ENCODE data around the gene HOXA4. TPM values are rescaled to one million over a fixed set of nuclear protein-coding genes. Genes with fewer than 3 reads are reported as not detected.

HOXA4 gene
- total RNA-seq, 1 donor from 2014 or later, result not detected

- peak; percentile 54 for DNase-seq (ENCODE audit: low spot score)
- H3K79me2 ChIP-seq (ENCODE audit: low read depth), result no peaks in the 10 kb centered on the region
- H3K4me3 Mint-ChIP-seq, result peak overlapping the region; percentile 67
- TF ChIP-seq CTCF (IDR thresholded peaks at IDR 0.05) (no peak), EZH2phosphoT487 (IDR thresholded peaks at IDR 0.05) (peak; percentile 69), EZH2 (IDR thresholded peaks at IDR 0.05) (peak; percentile 87)
- H3K4me1 ChIP-seq, result peaks cover 11% of the 10 kb centered on the region
- H2AFZ ChIP-seq (replicated peaks), result no peak overlapping the region
- H3K4me1 Mint-ChIP-seq, result peaks cover 3% of the 10 kb centered on the region
- H3K4me2 ChIP-seq, result peak overlapping the region; percentile 11
- H3K36me3 Mint-ChIP-seq, result no peaks in the 10 kb centered on the region
- peaks cover 4% of the 10 kb centered on the region for H3K9me3 Mint-ChIP-seq
- peak overlapping the region; percentile 3 for H3K4me3 ChIP-seq
- peaks cover 99% of the 10 kb centered on the region for H3K27me3 Mint-ChIP-seq (ENCODE audit: insufficient read depth, low read depth)
- no peaks in the 10 kb centered on the region for H3K36me3 ChIP-seq
- no peaks in the 10 kb centered on the region for H3K9me3 ChIP-seq (ENCODE audit: low read depth)
- peaks cover 100% of the 10 kb centered on the region for H4K20me1 ChIP-seq (ENCODE audit: low read depth)
- H3F3A ChIP-seq (ENCODE audit: low read depth), result peaks cover 32% of the 10 kb centered on the region
- no peak overlapping the region for H3K9ac ChIP-seq
- H3K27ac ChIP-seq, result no peak overlapping the region
- H3K27ac Mint-ChIP-seq, result no peak overlapping the region
- peaks cover 100% of the 10 kb centered on the region for H3K27me3 ChIP-seq
Observed at GRCh38 chr7:27101171-27101956, 29.2 kb downstream of the HOXA4 start.

GRCh38 chr7:27100694-27101170 is 29.8 kb downstream of the HOXA4 start:
- H3K4me3 Mint-ChIP-seq, result peak overlapping the region; percentile 22
- no peak overlapping the region for H3K9ac ChIP-seq
- no peak overlapping the region for H3K27ac Mint-ChIP-seq
- H3K4me3 ChIP-seq, result no peak overlapping the region
- no peak overlapping the region for H2AFZ ChIP-seq (replicated peaks)
- H3F3A ChIP-seq (ENCODE audit: low read depth), result peaks cover 30% of the 10 kb centered on the region
- peaks cover 100% of the 10 kb centered on the region for H3K27me3 ChIP-seq
- H3K27ac ChIP-seq, result no peak overlapping the region
- peak; percentile 67 for DNase-seq (ENCODE audit: low spot score)
- peaks cover 4% of the 10 kb centered on the region for H3K9me3 Mint-ChIP-seq
- H4K20me1 ChIP-seq (ENCODE audit: low read depth), result peaks cover 100% of the 10 kb centered on the region
- peaks cover 11% of the 10 kb centered on the region for H3K4me1 ChIP-seq
- H3K9me3 ChIP-seq (ENCODE audit: low read depth), result no peaks in the 10 kb centered on the region
- TF ChIP-seq EZH2phosphoT487 (IDR thresholded peaks at IDR 0.05), result no peak
- no peak for TF ChIP-seq CTCF (IDR thresholded peaks at IDR 0.05)
- no peak for TF ChIP-seq EZH2 (IDR thresholded peaks at IDR 0.05)
- peak overlapping the region; percentile 11 for H3K4me2 ChIP-seq
- H3K36me3 ChIP-seq, result no peaks in the 10 kb centered on the region
- H3K4me1 Mint-ChIP-seq, result peaks cover 4% of the 10 kb centered on the region
- no peaks in the 10 kb centered on the region for H3K36me3 Mint-ChIP-seq
- no peaks in the 10 kb centered on the region for H3K79me2 ChIP-seq (ENCODE audit: low read depth)
- peaks cover 94% of the 10 kb centered on the region for H3K27me3 Mint-ChIP-seq (ENCODE audit: insufficient read depth, low read depth)

- TF ChIP-seq EZH2 (IDR thresholded peaks at IDR 0.05) (peak; percentile 4), CTCF (IDR thresholded peaks at IDR 0.05) (no peak), EZH2phosphoT487 (IDR thresholded peaks at IDR 0.05) (peak; percentile 12)
- Histone ChIP-seq H3K79me2 (ENCODE audit: low read depth) (no peaks in the 10 kb centered on the region), H3K4me3 (no peak overlapping the region), H3K27ac (no peak overlapping the region), H3K9ac (no peak overlapping the region), H3K36me3 (no peaks in the 10 kb centered on the region), H3K4me1 (peaks cover 11% of the 10 kb centered on the region), H3K27me3 (peaks cover 100% of the 10 kb centered on the region), H3F3A (ENCODE audit: low read depth) (peaks cover 27% of the 10 kb centered on the region), H2AFZ (replicated peaks) (no peak overlapping the region), H4K20me1 (ENCODE audit: low read depth) (peaks cover 100% of the 10 kb centered on the region), H3K4me2 (no peak overlapping the region), H3K9me3 (ENCODE audit: low read depth) (no peaks in the 10 kb centered on the region)
- H3K36me3 Mint-ChIP-seq, result no peaks in the 10 kb centered on the region
- H3K27ac Mint-ChIP-seq, result no peak overlapping the region
- H3K4me3 Mint-ChIP-seq, result no peak overlapping the region
- no peak for DNase-seq (ENCODE audit: low spot score)
- H3K9me3 Mint-ChIP-seq, result peaks cover 8% of the 10 kb centered on the region
- peaks cover 10% of the 10 kb centered on the region for H3K4me1 Mint-ChIP-seq
- H3K27me3 Mint-ChIP-seq (ENCODE audit: insufficient read depth, low read depth), result peaks cover 94% of the 10 kb centered on the region
Observed at GRCh38 chr7:27099453-27100370, 30.8 kb downstream of the HOXA4 start.

Data from neural progenitor cell (in vitro differentiated cells).